GM19238 (cell line): Measurements from ENCODE around the gene NEIL3.

Source experiments
- DNase-seq: peaks from one replicate; pipeline ENCODE4 v3.0.0; 2011; ENCODE audit warnings: low spot score; ENCODE audit not compliant: insufficient read length

NEIL3 gene

DNA sequence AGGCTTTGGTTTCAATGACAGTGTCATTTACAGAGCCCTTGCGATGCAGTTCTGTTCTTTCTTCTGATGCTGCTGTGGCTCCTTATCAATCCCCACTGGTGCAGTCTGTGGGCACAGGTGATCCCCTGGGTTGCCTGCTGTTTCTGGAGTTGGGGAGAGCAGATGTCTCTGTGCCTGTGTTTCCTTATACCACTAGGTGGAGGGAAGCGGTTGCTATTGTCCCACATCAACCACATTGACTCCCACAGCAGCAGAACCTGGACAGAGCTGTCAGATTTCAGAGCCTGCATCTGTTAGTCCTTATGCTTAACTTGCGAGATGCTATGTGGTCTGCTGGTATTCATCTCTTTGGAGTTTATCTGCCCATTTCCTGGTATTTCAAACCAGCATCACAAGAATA lies 57.7 kb downstream of the NEIL3 start:
- no peak for DNase-seq

GRCh38 chr4:177369372-177369771 lies 59.7 kb downstream of the NEIL3 start:
- no peak for DNase-seq

- no peak for DNase-seq
Measured at GRCh38 chr4:177371461-177371860, 61.8 kb downstream of the NEIL3 start.

- DNase-seq: no peak
Measured at GRCh38 chr4:177374966-177375365, 65.3 kb downstream of the NEIL3 start.

DNA sequence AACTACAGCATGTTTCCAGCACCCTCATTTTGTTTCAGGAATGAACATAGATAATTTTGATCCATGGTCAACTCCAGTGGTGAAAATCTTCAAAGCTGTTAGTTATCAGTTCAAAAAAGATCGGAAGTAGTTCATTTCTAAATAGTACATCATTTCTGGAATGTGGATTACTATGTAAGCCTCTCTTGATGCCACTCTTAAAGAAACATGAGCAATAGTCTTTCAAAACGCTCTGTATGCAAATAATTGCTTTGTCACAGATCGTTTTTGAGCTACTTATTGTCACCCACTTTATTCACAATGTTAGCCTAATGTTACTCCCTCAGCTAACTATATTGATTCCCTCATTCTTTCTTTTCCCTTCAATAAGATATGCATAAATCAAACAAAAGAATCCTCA lies 65.7 kb downstream of the NEIL3 start:
- DNase-seq: no peak

GRCh38 chr4:177376024-177376423 lies 66.3 kb downstream of the NEIL3 start:
- no peak for DNase-seq

DNA sequence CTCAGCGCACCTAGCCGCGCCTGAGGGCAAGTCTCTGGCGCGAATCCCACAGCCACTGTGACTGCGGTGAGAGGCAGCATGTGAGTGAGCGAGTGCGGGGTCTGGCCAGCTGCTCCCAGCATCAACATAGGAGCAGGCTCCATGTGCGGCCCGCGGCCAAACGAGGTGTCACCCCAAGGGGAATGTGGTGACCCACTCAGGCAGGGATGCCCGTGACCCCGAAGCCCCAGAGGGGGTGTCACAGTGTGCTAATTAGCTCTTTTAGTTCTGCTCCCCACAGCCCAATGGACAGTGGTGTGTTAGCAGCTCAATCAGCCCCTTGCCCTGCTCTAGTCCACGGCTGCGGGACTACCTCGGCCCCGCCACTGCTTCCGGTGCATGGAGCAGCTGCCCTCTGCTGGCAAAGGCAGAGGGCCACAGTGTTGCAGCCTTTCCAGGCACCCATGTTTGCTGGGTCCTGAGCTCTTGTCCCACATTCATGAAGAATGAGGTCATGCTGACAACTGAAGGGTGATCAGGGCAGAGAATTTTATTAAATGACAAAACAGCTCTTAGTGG lies 71.1 kb downstream of the NEIL3 start:
- no peak for DNase-seq

DNA sequence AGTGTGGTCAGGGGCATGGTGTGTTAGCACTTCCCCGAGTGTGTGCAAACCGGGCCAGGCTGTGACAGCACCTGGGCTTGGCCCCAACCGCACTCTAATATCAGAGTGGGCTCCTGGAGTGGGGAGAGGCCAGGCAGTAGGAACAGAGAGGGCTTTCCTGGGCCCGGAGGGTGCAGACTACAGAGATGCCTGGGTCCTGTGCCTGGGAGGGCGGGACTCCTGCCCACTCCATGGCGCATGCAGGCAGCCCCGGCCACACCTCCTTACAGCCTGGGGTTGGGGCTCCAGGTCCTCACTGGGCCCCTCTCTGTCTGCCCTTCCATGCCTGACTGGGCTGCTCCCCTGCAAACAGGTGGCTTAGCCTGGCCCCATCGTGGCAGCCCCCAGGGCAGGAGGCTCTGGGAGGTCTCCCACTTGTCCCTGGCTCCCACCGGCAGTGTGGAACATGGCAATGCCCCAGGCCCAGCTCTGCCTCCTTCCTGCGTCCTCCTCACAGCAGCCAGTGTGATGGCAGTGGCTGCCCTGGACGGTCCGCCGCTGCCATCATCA lies 72.2 kb downstream of the NEIL3 start:
- no peak for DNase-seq

DNA sequence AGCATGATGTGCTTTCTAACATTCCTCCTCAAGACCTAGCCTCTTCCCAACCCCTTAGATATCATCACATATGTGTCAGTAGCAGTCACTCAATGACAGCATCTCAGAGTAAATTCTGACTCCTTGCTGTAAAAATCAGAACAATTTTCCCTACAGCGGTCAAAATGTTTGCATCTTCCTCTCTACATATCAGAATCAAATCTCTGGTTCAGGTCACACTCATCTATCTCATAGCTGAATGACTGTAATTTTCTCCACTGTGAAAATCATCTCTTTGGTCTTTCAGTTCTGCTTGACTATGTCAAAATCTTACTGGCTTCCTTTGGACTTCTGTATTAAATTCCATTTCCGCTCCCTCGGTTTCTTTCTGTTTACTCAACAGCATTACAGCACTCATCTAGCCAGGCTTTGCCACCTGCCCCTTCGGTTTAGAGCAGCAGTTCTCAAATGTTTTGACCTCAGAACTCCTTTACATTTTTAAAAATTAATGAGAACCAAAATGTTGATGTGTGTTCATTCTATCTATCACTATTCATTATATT lies 75.3 kb downstream of the NEIL3 start:
- DNase-seq: no peak

GRCh38 chr4:177385576-177386277 lies 76.1 kb downstream of the NEIL3 start:
- no peak for DNase-seq

DNA sequence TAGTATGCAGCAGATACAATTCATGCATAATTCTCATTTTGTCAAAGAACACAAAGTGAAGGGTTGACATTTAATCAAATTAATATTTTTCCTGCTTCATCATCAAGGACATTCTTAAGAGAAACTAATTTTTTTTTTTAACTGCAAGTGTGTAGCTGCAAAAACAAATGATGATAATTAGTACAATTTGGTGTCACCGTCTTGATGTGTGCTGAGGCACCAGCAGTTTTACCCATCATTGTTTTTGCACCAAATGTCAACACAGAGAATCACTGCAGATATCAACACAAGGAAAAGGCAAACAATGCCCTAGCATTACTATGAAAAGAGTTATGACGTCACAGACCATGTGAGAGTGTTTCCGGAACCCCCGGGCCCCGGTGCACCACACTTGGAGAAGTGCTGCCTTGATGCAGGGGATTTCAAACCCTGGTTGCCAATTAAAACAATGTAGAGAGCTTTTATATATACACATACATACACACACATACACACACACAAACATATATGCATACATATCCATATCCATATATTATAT lies 76.7 kb downstream of the NEIL3 start:
- no peak for DNase-seq

DNA sequence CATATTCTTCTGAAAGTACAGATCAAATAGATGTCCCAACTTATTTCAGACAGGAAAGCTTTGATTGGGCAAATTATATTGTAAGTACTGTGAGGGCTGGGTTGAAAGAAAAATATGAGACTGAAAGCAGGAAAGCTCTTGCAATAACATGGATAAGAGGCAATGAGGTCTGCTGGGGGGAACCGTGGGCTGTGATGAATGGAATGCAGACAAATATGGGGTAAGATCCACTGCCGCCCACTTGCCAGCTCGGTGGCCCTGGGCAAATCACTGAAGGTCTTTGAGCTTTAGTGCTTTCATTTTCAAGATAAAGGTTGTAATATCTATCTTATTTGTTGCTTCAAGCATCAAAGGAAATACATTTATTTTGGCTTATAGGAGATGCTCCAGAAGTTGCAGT lies 81.6 kb downstream of the NEIL3 start:
- DNase-seq: no peak

DNA sequence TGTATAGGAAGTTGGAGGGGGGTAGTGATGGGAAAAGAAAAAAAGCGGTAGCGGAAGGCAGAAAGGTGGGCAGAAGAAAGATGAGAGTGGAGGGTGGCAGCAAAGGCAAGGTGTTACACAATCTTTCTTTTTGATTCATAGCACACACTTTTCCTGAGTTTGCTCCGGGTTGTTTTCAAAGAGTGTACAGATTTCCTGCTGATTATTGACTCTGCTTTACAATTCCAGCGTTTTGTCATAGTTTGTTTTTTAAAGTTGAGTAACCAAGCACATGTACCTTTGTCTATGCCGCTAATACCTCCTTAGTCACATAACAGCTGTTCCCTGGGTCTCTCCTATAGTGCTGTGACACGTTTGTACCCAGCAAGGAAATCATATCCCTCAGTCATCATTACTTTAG lies 82.3 kb downstream of the NEIL3 start:
- no peak for DNase-seq

GRCh38 chr4:177393236-177393635 lies 83.6 kb downstream of the NEIL3 start:
- DNase-seq: no peak

DNA sequence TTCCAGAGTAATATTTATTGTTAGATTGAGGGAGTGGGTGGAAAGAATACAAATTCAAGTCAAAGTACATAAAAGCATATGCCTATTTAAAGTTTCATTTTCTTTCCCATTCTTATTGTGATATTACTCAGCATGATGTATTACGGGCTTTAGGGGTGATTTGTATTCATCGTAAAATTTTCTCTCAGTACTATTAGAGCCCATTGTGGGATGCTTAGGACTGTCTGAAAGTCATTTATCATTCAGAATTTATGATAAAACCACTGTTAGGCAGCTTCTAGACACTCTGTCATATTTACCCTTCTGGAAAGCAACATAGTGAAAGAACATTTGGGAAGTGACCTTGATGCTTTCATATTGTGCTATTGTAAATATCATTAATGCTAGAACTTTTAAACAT lies 86.7 kb downstream of the NEIL3 start:
- DNase-seq: no peak

DNA sequence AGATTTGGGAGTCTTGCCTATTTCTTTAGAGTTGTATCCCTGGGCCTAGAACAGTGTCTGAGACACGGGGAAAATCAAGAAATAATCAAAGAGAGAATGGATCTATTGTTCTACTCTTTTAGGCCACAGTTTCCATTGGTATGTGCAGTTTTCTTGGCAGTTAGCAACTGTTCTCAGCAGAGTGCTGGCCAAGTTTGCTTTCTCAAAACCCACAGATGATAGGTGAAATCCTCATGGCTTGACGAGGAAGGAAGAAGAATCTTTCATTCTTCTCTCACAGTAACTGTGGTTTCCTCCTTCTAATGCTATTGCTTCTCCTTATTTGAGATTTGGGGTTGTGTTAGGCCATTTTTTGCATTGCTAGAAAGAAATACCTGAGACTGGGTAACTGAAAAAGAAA lies 90.4 kb downstream of the NEIL3 start:
- DNase-seq: no peak

- no peak for DNase-seq
Measured at GRCh38 chr4:177401658-177402273, 92.1 kb downstream of the NEIL3 start.

DNA sequence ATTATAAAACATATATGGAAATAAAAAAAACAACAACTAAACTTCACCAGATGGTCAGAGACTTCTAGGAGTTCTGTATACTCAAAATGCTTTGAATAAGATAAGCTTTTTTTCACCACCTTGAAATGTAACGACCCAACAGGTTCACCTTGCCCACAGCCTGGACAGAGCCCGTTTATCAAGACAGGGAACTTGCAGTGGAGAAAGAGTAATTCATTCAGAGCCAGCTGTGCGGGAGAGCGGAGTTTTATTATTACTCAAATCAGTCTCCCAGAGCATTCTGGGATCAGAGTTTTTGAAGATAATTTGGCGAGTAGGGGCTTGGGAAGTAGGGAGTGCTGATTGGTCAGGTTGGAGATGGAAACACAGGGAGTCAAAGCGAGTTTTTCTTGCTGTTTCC lies 94.1 kb downstream of the NEIL3 start:
- no peak for DNase-seq

DNA sequence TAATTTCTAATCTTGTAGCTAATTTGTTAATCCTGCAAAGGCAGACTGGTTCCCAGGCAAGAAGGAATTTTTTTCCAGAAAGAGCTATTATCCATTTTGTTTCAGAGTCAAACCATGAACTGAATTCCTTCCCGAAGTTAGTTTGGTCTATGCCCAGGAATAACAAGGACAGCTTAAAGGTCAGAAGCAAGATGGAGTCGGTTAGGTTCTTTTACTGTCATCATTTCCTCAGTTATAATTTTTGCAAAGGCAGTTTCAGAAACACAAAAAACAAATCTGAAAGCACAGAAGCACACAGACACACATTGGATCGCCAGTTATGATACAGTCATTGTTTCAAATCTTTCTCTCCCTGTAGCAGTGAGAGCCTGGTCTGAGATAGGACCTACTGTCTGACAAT lies 94.7 kb downstream of the NEIL3 start:
- DNase-seq: no peak

- no peak for DNase-seq
Measured at GRCh38 chr4:177404986-177405385, 95.3 kb downstream of the NEIL3 start.

DNA sequence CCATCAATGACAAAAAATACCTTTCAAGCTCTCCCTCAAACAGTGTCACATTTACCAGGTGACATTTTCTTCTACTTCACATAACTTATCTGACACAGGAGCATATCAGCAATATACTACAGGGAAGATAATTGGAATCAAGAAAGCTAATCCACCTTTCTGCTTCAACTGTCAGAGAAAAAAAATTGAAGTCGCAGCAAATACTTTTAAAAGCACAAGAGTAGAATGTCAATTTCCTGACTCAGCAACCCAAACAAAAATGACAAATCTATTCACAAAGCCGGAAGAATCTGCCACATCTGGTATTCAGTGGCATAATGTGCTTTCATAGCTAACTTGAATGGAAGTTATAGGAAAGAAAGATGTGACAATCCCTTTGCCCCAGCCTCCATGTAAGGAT lies 95.8 kb downstream of the NEIL3 start:
- no peak for DNase-seq

DNA sequence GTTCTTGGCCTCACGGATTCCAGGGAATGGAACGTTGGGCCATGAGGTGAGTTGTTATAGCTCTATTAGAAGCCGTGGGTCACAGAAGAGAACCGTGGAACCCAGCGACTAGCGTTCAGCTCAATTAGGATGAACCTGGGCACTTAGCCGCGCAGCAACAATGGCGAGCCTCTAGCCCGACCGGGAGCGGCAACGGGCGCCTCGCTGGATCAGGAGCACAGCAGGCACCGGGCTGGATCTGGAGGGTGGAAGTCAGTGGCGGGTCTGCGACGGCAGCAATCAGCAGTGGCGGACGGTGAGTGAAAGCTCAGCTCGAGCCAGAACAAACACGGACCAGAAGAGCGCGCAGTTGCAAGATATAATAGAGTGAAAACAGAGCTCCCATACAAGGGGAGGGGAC lies 98.3 kb downstream of the NEIL3 start:
- DNase-seq: no peak
